Activated T-cell treated with anti-CD3 and anti-CD28 coated beads for 1 hour (primary cell): ENCODE measurements around the gene TUBGCP2.

Experiments used
- DNase-seq: peaks from one replicate; pipeline ENCODE4 v3.0.0-alpha.2; 2020; ENCODE audit warnings: low read depth

TUBGCP2 gene

DNA sequence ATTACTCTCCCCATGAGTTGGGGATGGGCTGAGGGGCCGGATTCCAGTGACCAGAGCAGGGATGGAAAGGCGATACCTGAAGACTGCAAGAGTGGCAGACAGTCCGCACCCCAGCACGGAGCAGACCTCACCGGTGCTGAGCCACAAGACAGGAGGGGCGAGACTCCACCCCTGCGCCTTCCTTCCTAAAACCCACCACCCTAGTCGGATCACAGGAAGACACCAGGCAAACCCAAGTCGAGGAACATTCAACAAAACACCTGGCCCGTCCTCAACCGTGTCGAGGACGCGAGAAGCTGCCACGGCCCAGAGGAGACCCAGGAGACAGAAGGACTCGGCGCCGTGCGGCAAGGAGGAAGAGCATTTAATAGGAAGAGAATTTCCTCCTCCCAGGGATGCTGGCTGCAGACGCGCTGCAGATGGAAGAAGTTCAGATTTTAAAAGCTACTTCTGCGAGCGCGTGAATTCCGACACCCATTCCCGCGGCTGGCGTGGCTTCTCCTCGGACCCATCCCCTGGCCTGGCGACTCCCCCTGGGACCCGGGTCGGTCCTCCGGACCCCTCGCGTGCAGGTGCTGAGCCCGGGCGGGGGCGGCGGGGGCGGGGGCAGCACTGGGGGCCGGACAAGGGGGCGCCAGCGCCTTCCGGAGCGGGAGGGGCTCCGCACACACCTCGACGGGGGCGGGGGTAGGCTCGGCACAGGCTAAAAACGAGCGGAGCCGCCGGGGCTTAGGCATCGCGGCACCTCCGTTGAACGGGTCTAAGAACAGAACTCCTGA is 79.2 kb downstream of the TUBGCP2 start:
- DNase-seq, result no peak
